Measurements from ENCODE around the gene LMO1.

LMO1 gene

GRCh38 chr11:8250981-8251615 is 12.6 kb downstream of the LMO1 start:
- no peak for TF ChIP-seq ZFX (IDR thresholded peaks at IDR 0.05)
- TF ChIP-seq, protein P1, sequence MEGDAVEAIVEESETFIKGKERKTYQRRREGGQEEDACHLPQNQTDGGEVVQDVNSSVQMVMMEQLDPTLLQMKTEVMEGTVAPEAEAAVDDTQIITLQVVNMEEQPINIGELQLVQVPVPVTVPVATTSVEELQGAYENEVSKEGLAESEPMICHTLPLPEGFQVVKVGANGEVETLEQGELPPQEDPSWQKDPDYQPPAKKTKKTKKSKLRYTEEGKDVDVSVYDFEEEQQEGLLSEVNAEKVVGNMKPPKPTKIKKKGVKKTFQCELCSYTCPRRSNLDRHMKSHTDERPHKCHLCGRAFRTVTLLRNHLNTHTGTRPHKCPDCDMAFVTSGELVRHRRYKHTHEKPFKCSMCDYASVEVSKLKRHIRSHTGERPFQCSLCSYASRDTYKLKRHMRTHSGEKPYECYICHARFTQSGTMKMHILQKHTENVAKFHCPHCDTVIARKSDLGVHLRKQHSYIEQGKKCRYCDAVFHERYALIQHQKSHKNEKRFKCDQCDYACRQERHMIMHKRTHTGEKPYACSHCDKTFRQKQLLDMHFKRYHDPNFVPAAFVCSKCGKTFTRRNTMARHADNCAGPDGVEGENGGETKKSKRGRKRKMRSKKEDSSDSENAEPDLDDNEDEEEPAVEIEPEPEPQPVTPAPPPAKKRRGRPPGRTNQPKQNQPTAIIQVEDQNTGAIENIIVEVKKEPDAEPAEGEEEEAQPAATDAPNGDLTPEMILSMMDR (conservative IDR thresholded peaks at IDR 0.05), result no peak
- no peak overlapping the region for H3K27ac ChIP-seq

DNA sequence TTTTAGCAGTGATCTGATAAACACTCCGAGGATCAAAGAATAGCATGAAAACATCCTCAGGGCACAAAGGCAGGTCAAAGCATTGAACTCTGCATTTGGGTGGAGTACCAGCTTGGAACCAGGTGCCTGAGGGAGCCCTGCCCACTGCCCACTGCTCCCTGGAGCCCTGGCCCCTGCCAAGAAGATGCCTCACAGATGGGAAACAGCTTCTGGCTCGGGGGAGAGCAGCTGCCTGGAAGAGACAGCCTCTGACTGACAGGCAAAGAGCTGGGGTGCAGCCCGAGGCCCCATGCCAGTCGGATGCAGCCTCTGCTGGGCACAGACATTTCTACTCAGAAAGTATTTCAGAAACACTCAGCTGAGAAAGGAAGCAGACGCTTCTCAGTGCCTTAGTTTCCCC is 13.2 kb downstream of the LMO1 start:
- H3K27ac ChIP-seq, result no peak overlapping the region
- TF ChIP-seq ZFX (IDR thresholded peaks at IDR 0.05), result no peak

DNA sequence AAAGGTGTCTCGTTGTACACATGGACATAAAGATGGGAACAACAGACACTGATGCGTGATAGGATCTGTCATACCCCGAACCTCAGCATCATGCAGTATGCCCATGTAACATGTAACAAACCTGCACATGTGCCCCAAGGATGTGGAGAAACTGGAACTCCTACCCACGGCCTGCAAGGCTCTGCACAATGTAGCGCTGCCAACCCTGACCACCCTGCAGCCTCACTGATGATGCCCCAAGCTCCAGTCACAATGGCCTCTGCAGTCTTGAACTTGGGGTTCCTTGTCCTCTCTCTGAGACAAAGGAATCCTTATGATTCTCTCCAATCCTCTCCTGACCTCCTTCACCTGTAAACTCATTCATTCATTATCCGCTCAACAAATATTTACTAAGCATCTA is 14.2 kb downstream of the LMO1 start:
- no peak overlapping the region for H3K27ac ChIP-seq
- TF ChIP-seq, protein P1 (conservative IDR thresholded peaks at IDR 0.05), result no peak
- TF ChIP-seq ZFX (IDR thresholded peaks at IDR 0.05), result no peak

- no peak for TF ChIP-seq ZFX (IDR thresholded peaks at IDR 0.05)
- TF ChIP-seq, protein P1 (conservative IDR thresholded peaks at IDR 0.05), result no peak
- H3K27ac ChIP-seq, result no peak overlapping the region
Observed at GRCh38 chr11:8248786-8249185, 14.9 kb downstream of the LMO1 start.

GRCh38 chr11:8247312-8247711 is 16.4 kb downstream of the LMO1 start:
- TF ChIP-seq, protein P1 (conservative IDR thresholded peaks at IDR 0.05), result peak; percentile 82
- no peak for TF ChIP-seq ZFX (IDR thresholded peaks at IDR 0.05)
- H3K27ac ChIP-seq, result no peak overlapping the region

DNA sequence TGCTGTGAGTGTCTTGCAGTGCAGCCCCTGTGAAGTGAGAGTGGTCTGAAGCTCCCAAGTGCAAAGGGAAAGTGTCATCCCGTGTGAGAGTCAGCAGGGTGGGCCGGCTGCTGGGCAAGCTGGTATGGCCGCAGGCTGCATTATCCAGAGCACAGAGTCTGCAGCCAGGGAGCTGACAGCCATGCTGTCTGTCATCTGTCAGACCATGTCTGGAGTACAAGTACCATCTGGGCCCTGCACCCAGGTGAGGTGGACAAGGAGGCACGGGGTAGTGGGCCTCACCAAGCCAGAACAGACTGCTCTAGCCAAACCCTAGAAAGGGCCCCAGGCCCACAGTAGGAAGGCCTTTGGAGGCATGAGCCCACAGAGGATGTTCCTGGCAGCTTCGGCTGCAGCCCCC is 20.2 kb downstream of the LMO1 start:
- TF ChIP-seq ZFX (IDR thresholded peaks at IDR 0.05), result no peak
- TF ChIP-seq, protein P1 (conservative IDR thresholded peaks at IDR 0.05), result no peak
- H3K27ac ChIP-seq, result no peak overlapping the region

GRCh38 chr11:8242499-8243280 is 21.0 kb downstream of the LMO1 start:
- no peak overlapping the region for H3K27ac ChIP-seq
- no peak for TF ChIP-seq ZFX (IDR thresholded peaks at IDR 0.05)

DNA sequence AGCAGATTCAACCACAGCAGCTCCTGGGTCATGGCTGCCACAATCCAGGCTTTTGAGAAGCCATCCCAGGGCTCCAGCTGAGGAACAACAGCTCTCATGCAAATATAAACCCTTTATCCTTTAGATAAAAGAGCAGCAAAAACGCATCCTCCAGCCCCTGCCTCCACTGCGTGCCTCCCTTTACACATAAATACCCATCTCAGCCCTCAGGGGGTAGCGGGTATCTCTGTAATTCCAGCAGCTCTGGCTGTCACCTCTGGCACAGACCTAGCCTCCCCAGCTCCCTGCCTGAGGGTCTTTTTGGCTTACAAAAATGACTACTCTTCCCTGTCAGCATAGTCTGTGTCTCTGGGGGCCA is 21.6 kb downstream of the LMO1 start:
- no peak for TF ChIP-seq ZFX (IDR thresholded peaks at IDR 0.05)
- TF ChIP-seq, protein P1 (conservative IDR thresholded peaks at IDR 0.05), result no peak
- H3K27ac ChIP-seq, result no peak overlapping the region

Measured in C4-2B (cell line).